Activated CD4-positive, alpha-beta T cell treated with anti-CD3 and anti-CD28 coated beads for 4 hours (primary cell): ENCODE data around the gene HSD3B7.
A peak's percentile ranks its signal among the peaks of the same experiment; 100 is the strongest.

Experiments
- DNase-seq, 2 donors: peaks; one replicate each; pipeline ENCODE4 v3.0.0-alpha.2; 2020

HSD3B7 gene

GRCh38 chr16:31031276-31031675 is 46.3 kb downstream of the HSD3B7 start:
- DNase-seq = no peak

DNA sequence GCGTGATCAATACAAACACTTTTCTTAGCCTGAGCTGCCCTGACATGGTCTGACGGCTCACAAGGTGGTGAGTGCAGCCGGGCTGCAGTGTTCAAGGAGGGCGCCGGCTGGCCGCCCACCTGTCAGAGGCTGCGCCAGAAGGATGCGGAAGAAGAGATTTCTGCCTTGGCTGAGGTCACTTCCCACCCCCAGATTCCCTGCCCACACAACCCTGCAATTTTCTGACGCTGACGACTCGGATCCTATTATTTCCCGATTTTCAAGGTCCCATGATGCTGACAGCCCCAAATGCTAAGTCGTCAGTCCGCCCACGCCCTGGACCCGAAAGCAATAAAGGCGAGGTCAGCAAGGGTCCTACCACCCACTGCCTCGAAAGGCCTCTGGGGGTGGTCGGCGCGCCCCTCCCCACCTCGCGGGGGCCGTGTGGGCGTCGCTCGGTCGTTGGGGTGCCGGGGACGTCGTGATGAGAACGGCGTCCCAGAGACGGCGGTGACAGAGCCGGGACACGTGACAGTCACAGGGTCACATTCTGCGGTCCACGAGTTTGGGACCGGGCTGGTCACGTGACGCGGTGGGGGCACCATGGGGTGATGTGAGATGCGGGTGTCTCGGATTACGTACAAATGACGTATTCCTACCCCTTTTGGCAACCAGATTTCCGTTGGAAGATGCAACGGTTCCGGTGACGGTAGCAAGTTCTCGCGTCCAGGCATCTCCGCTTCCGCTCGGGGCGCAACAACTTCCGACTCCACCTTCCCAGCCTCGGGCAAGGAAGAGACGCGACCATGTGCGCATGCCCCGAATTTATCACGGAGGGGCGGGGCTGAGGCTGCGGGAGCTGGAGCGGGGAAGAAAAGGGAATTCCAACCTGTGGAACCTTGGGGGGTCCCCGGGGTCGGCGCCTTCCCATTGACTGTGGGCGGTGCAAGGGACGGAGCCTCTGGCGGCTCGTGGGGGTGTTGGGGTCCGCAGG is 48.0 kb downstream of the HSD3B7 start, which contains the start of gene STX4:
Gene STX4, plus strand, starts transcription at position 823 of the 973 bp plus-strand sequence. CDS start 248 bp downstream, outside the sequence.
- peak; percentile 96 to 97 for DNase-seq

DNA sequence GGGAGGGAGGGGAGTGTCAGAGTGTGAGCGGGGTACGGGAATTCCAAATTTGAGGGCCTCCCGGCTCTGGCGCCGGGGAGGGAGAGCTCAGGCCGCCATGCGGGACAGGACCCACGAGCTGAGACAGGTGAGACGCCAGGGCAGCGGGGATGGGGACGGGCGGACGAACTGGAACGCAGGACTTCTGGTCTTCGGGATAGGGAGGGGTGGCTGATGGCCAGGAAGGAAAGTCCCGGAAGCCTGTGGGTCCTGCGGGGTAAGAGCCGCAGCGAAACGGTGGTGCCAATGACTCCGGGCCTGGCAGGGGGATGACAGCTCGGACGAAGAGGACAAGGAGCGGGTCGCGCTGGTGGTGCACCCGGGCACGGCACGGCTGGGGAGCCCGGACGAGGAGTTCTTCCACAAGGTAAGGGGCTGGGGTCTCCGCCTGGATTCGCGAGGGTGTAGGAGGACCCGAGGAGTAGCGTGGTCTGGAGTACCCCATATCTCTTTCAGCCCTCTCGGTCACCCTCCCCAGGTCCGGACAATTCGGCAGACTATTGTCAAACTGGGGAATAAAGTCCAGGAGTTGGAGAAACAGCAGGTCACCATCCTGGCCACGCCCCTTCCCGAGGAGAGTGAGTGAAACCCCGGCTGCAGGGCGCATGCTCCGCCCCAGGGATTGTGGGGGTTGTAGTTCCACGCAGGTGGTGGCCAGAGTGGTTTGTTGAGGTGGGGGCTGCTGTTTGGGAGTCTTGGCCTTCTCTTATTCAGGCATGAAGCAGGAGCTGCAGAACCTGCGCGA is 48.9 kb downstream of the HSD3B7 start:
- peak; percentile 87 to 89 for DNase-seq

DNA sequence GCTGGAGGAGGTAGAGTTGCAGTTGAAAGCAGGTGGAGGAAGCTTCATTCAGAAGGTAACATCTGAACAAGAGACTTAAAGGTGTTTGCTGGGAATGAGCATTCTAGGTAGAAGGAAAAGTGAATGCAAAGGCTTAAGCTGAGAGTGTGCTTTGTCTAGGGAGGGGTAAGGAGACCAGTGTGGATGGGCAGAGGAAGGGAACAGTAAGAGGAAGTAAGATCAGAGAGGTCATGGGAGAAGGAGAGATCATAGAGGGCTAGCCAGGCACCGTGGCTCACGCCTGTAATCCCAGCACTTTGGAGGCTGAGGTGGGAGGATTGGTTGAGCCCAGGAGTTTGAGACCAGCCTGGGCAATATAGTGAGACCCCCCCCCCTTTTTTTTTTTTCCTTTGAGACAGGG is 51.7 kb downstream of the HSD3B7 start:
- DNase-seq = no peak
